ENCODE measurements around the gene CTLA4. TPM values are rescaled to one million over a fixed set of nuclear protein-coding genes. Genes with fewer than 3 reads are reported as not detected.

Gene CTLA4
- polyA plus RNA-seq, 1 donor (not counting 4 experiments of a cell fraction or from before 2014, with no cell fraction given) = not detected

DNA sequence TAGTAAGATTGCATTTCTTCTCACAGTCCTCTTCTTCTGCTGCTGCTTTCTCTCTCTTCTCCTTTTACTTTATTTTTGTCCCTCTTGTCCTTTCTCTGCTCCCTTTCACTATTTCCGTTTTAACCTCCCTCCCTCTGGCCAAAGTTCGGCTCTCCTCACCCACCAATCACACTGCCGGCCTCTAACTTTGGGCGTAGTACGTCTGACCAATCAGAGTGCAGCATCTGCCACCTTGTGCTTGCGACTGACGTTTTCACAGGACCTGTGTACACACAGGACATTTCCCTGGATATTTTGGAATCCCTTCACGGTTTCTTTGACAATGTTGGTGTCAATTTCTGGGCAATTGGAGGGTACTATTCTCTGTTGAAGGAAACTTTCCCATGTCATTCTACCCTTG lies 46.4 kb downstream of the CTLA4 start:
- no peaks in the 10 kb centered on the region for H3K9me1 ChIP-seq (ENCODE audit: control insufficient read depth, extremely low read depth, insufficient read depth, low read length)
- no peaks in the 10 kb centered on the region for H4K20me1 ChIP-seq (ENCODE audit: control insufficient read depth, extremely low read depth, insufficient read depth, low read length)
- H3K79me2 ChIP-seq (ENCODE audit: control insufficient read depth, insufficient read depth, low read length) = no peaks in the 10 kb centered on the region
- DNase-seq (ENCODE audit: low read depth, low spot score) (no peak), FAIRE-seq (no peak)
- no peak for TF ChIP-seq EZH2 (IDR thresholded peaks at IDR 0.05; ENCODE audit: low read length)
- TF ChIP-seq, protein P1, sequence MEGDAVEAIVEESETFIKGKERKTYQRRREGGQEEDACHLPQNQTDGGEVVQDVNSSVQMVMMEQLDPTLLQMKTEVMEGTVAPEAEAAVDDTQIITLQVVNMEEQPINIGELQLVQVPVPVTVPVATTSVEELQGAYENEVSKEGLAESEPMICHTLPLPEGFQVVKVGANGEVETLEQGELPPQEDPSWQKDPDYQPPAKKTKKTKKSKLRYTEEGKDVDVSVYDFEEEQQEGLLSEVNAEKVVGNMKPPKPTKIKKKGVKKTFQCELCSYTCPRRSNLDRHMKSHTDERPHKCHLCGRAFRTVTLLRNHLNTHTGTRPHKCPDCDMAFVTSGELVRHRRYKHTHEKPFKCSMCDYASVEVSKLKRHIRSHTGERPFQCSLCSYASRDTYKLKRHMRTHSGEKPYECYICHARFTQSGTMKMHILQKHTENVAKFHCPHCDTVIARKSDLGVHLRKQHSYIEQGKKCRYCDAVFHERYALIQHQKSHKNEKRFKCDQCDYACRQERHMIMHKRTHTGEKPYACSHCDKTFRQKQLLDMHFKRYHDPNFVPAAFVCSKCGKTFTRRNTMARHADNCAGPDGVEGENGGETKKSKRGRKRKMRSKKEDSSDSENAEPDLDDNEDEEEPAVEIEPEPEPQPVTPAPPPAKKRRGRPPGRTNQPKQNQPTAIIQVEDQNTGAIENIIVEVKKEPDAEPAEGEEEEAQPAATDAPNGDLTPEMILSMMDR (optimal IDR thresholded peaks at IDR 0.05 in 1 of 3, IDR thresholded peaks at IDR 0.05 in 1 of 3, conservative IDR thresholded peaks at IDR 0.05 in 1 of 3; ENCODE audit: extremely low read depth in 1 of 3, insufficient read depth in 2 of 3, low read length in 3 of 3) = no peak
- no peak overlapping the region for H3K4me3 ChIP-seq (ENCODE audit: control insufficient read depth in 2 of 3, extremely low read depth in 1 of 3, insufficient read depth in 2 of 3, low read depth in 1 of 3, low read length in 3 of 3)
- H2AFZ ChIP-seq (ENCODE audit: control insufficient read depth, low read length) = no peak overlapping the region
- H3K4me2 ChIP-seq (ENCODE audit: control insufficient read depth, extremely low read depth, insufficient read depth, low read depth, low read length) = no peak overlapping the region
- H3K36me3 ChIP-seq (ENCODE audit: control insufficient read depth in 2 of 2, extremely low read depth in 1 of 2, insufficient read depth in 2 of 2, low read length in 2 of 2) = no peaks in the 10 kb centered on the region
- no peak overlapping the region for H3K9ac ChIP-seq (ENCODE audit: control insufficient read depth, extremely low read depth, insufficient read depth, low read length)
- H3K27ac ChIP-seq (ENCODE audit: control insufficient read depth, insufficient read depth, low read length) = no peak overlapping the region
- H3K4me1 ChIP-seq (ENCODE audit: control insufficient read depth, extremely low read depth, insufficient read depth, low read length) = no peaks in the 10 kb centered on the region
- H3K9me3 ChIP-seq (ENCODE audit: control insufficient read depth, low read depth, low read length) = no peaks in the 10 kb centered on the region
- dilution Hi-C loops (cut with MboI; ENCODE audit: extremely low pct_ligation_motif_present, low sequenced_read_pairs) = no loop called here
- no peaks in the 10 kb centered on the region for H3K27me3 ChIP-seq (ENCODE audit: control insufficient read depth, extremely low read depth, insufficient read depth, low read length)

DNA sequence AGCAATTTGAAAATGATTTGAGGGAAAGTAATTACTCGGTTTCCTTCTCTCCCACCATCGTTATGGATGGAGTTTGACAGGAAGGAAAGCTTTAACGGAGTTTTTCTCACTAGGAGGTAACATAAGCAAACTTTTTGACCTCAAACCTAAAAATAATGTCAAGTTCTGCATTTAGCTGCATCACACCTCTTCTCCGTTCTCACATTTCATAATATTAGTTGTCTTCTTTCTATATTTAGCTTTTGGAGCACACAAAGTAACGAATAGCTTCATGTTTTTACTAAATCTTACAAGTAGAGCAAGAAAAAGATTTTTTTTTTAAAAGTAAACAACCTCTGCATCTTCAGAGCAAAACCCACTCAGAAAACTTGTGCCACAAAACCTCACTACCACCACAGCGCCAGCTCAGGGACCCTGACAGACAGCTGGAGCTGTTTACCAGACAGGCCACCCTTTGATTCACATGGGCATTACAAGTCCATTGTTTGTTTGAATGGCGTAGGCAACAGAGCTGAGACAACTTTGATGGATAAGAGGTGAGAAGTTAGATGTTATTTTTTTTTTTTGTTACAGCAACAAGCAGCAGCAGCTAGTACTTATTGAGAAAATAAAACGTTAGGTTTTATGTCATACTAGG lies 47.1 kb downstream of the CTLA4 start:
- no peaks in the 10 kb centered on the region for H3K4me1 ChIP-seq (ENCODE audit: control insufficient read depth, extremely low read depth, insufficient read depth, low read length)
- dilution Hi-C loops (cut with MboI; ENCODE audit: extremely low pct_ligation_motif_present, low sequenced_read_pairs) = no loop called here
- no peaks in the 10 kb centered on the region for H4K20me1 ChIP-seq (ENCODE audit: control insufficient read depth, extremely low read depth, insufficient read depth, low read length)
- H3K36me3 ChIP-seq (ENCODE audit: control insufficient read depth in 2 of 2, extremely low read depth in 1 of 2, insufficient read depth in 2 of 2, low read length in 2 of 2) = no peaks in the 10 kb centered on the region
- DNase-seq (ENCODE audit: low read depth, low spot score) = no peak
- no peaks in the 10 kb centered on the region for H3K9me3 ChIP-seq (ENCODE audit: control insufficient read depth, low read depth, low read length)
- TF ChIP-seq, protein P1 (optimal IDR thresholded peaks at IDR 0.05 in 1 of 3, IDR thresholded peaks at IDR 0.05 in 1 of 3, conservative IDR thresholded peaks at IDR 0.05 in 1 of 3; ENCODE audit: extremely low read depth in 1 of 3, insufficient read depth in 2 of 3, low read length in 3 of 3) = no peak
- TF ChIP-seq EZH2 (IDR thresholded peaks at IDR 0.05; ENCODE audit: low read length) = no peak
- H3K27me3 ChIP-seq (ENCODE audit: control insufficient read depth, extremely low read depth, insufficient read depth, low read length) = no peaks in the 10 kb centered on the region
- H3K4me3 ChIP-seq (ENCODE audit: control insufficient read depth in 2 of 3, extremely low read depth in 1 of 3, insufficient read depth in 2 of 3, low read depth in 1 of 3, low read length in 3 of 3) = no peak overlapping the region
- H3K4me2 ChIP-seq (ENCODE audit: control insufficient read depth, extremely low read depth, insufficient read depth, low read depth, low read length) = no peak overlapping the region
- no peak overlapping the region for H3K9ac ChIP-seq (ENCODE audit: control insufficient read depth, extremely low read depth, insufficient read depth, low read length)
- FAIRE-seq = no peak
- H3K79me2 ChIP-seq (ENCODE audit: control insufficient read depth, insufficient read depth, low read length) = no peaks in the 10 kb centered on the region
- H3K9me1 ChIP-seq (ENCODE audit: control insufficient read depth, extremely low read depth, insufficient read depth, low read length) = no peaks in the 10 kb centered on the region
- no peak overlapping the region for H3K27ac ChIP-seq (ENCODE audit: control insufficient read depth, insufficient read depth, low read length)
- no peak overlapping the region for H2AFZ ChIP-seq (ENCODE audit: control insufficient read depth, low read length)

All from keratinocyte (primary cell).